ENCODE results near the gene NAIF1. TPM values are rescaled to one million over a fixed set of nuclear protein-coding genes. Genes with fewer than 3 reads are reported as not detected.

The NAIF1 gene
- total RNA-seq, 1 donor from 2014 or later: 12.5 TPM

GRCh38 chr9:128102196-128102595, 35.1 kb upstream of the NAIF1 start:
- DNase-seq (ENCODE audit: low read depth in 2 of 2): no peak

GRCh38 chr9:128101690-128102089, 34.6 kb upstream of the NAIF1 start:
- peak; percentile 51 to 74 for DNase-seq (ENCODE audit: low read depth in 2 of 2)

GRCh38 chr9:128101231-128101661, 34.1 kb upstream of the NAIF1 start:
- DNase-seq (ENCODE audit: low read depth in 2 of 2): peak in 1 of 2 donors; percentile 58

GRCh38 chr9:128100581-128100980, 33.5 kb upstream of the NAIF1 start:
- no peak for DNase-seq (ENCODE audit: low read depth in 2 of 2)

- peak; percentile 63 to 81 for DNase-seq (ENCODE audit: low read depth in 2 of 2)
Observed at GRCh38 chr9:128099932-128100491, 32.9 kb upstream of the NAIF1 start.

GRCh38 chr9:128099231-128099931, 32.3 kb upstream of the NAIF1 start:
- DNase-seq (ENCODE audit: low read depth in 2 of 2): peak in 1 of 2 donors; percentile 63

GRCh38 chr9:128098297-128099230, 31.4 kb upstream of the NAIF1 start:
- peak; percentile 94 to 98 for DNase-seq (ENCODE audit: low read depth in 2 of 2)

GRCh38 chr9:128097543-128098296, 30.6 kb upstream of the NAIF1 start:
- DNase-seq (ENCODE audit: low read depth in 2 of 2): no peak

GRCh38 chr9:128096616-128097536, 29.8 kb upstream of the NAIF1 start:
- DNase-seq (ENCODE audit: low read depth in 2 of 2): no peak

GRCh38 chr9:128094950-128095544, 27.9 kb upstream of the NAIF1 start:
- DNase-seq (ENCODE audit: low read depth in 2 of 2): no peak

GRCh38 chr9:128094166-128094949, 27.2 kb upstream of the NAIF1 start:
- DNase-seq (ENCODE audit: low read depth in 2 of 2): peak; percentile 98

GRCh38 chr9:128093011-128093410, 25.9 kb upstream of the NAIF1 start:
- DNase-seq (ENCODE audit: low read depth in 2 of 2): no peak

- no peak for DNase-seq (ENCODE audit: low read depth in 2 of 2)
Observed at GRCh38 chr9:128092199-128092977, 25.3 kb upstream of the NAIF1 start.

- DNase-seq (ENCODE audit: low read depth in 2 of 2): no peak
Observed at GRCh38 chr9:128091571-128091970, 24.5 kb upstream of the NAIF1 start.

- no peak for DNase-seq (ENCODE audit: low read depth in 2 of 2)
Observed at GRCh38 chr9:128091144-128091543, 24.0 kb upstream of the NAIF1 start.

- no peak for DNase-seq (ENCODE audit: low read depth in 2 of 2)
Observed at GRCh38 chr9:128089299-128089698, 22.2 kb upstream of the NAIF1 start.

GRCh38 chr9:128088253-128088945, 21.3 kb upstream of the NAIF1 start:
- peak in 1 of 2 donors; percentile 43 for DNase-seq (ENCODE audit: low read depth in 2 of 2)

GRCh38 chr9:128087262-128087661, 20.1 kb upstream of the NAIF1 start:
- no peak for DNase-seq (ENCODE audit: low read depth in 2 of 2)
